Limb (tissue), 2 donors: ENCODE data around the gene CERS6.
"Not testable (repeated sequence)": the region's sequence is repeated elsewhere in the genome, so short reads cannot be mapped to it uniquely, and the experiment has no call there.

Experiments
- DNase-seq, 2 donors: peaks; one replicate each; pipeline ENCODE4 v3.0.0-alpha.2; 2016; ENCODE audit errors: extremely low spot score in 2 of 2

Gene CERS6

GRCh38 chr2:168639441-168639898 is 183.4 kb downstream of the CERS6 start:
- DNase-seq: peak in 1 of 2 donors; percentile 41

- no peak for DNase-seq
Observed at GRCh38 chr2:168640039-168640438, 184.0 kb downstream of the CERS6 start.

- DNase-seq: no peak
Observed at GRCh38 chr2:168641636-168642035, 185.6 kb downstream of the CERS6 start.

- DNase-seq: no peak
Observed at GRCh38 chr2:168642873-168643272, 186.8 kb downstream of the CERS6 start.

GRCh38 chr2:168643979-168644378 is 187.9 kb downstream of the CERS6 start:
- no peak for DNase-seq

GRCh38 chr2:168645696-168646338 is 189.7 kb downstream of the CERS6 start:
- DNase-seq: no peak

GRCh38 chr2:168649105-168649504 is 193.0 kb downstream of the CERS6 start:
- no peak for DNase-seq

- no peak for DNase-seq
Observed at GRCh38 chr2:168649562-168649961, 193.5 kb downstream of the CERS6 start.

GRCh38 chr2:168650139-168650538 is 194.1 kb downstream of the CERS6 start:
- DNase-seq: no peak

- no peak for DNase-seq
Observed at GRCh38 chr2:168650781-168651180, 194.7 kb downstream of the CERS6 start.

- no peak for DNase-seq
Observed at GRCh38 chr2:168652997-168653921, 197.2 kb downstream of the CERS6 start.

- DNase-seq: no peak
Observed at GRCh38 chr2:168654705-168655104, 198.6 kb downstream of the CERS6 start.

GRCh38 chr2:168655207-168655606 is 199.1 kb downstream of the CERS6 start:
- no peak for DNase-seq

GRCh38 chr2:168657378-168657777 is 201.3 kb downstream of the CERS6 start:
- not testable (repeated sequence) for DNase-seq

GRCh38 chr2:168658706-168659105 is 202.6 kb downstream of the CERS6 start:
- DNase-seq: no peak

- peak in 1 of 2 donors; percentile 42 for DNase-seq
Observed at GRCh38 chr2:168660870-168661862, 205.1 kb downstream of the CERS6 start.

GRCh38 chr2:168661863-168662256 is 205.8 kb downstream of the CERS6 start:
- DNase-seq: no peak

GRCh38 chr2:168662651-168663208 is 206.7 kb downstream of the CERS6 start:
- DNase-seq: no peak

- DNase-seq: no peak
Observed at GRCh38 chr2:168663993-168664392, 207.9 kb downstream of the CERS6 start.

- DNase-seq: not testable (repeated sequence)
Observed at GRCh38 chr2:168664715-168665114, 208.6 kb downstream of the CERS6 start.

- no peak for DNase-seq
Observed at GRCh38 chr2:168666339-168666738, 210.3 kb downstream of the CERS6 start.
